DMS114 treated with DMSO at 0.1 percent for 48 hours (cell line): ENCODE measurements around the gene PPFIA1.

Experiments used
- DNase-seq: peaks from one replicate; lab custom pipeline; 2025; ENCODE audit not compliant: unreplicated experiment; lab: John Stamatoyannopoulos, UW

Gene PPFIA1

GRCh38 chr11:70270104-70270876, at the start of gene PPFIA1:
TSS of gene PPFIA1 (plus strand) at chr11:70270690. CDS start at chr11:70272173, 1,483 bp downstream.
- peak; percentile 100 for DNase-seq

- no peak for DNase-seq
These were observed 49.6 kb upstream of the PPFIA1 start for GRCh38 chr11:70220920-70221319.

GRCh38 chr11:70225681-70226177, 44.8 kb upstream of the PPFIA1 start:
- no peak for DNase-seq

GRCh38 chr11:70226183-70226582, 44.3 kb upstream of the PPFIA1 start:
- DNase-seq, result no peak

GRCh38 chr11:70226967-70227366, 43.5 kb upstream of the PPFIA1 start:
- no peak for DNase-seq

GRCh38 chr11:70229737-70230136, 40.8 kb upstream of the PPFIA1 start:
- no peak for DNase-seq

GRCh38 chr11:70230151-70230839, 40.2 kb upstream of the PPFIA1 start:
- DNase-seq, result no peak

- no peak for DNase-seq
These were observed 39.4 kb upstream of the PPFIA1 start for GRCh38 chr11:70230840-70231710.

- no peak for DNase-seq
These were observed 37.5 kb upstream of the PPFIA1 start for GRCh38 chr11:70233034-70233433.

GRCh38 chr11:70233511-70233934, 37.0 kb upstream of the PPFIA1 start:
- DNase-seq, result no peak

- no peak for DNase-seq
These were observed 36.5 kb upstream of the PPFIA1 start for GRCh38 chr11:70233962-70234361.

- DNase-seq, result no peak
These were observed 30.2 kb upstream of the PPFIA1 start for GRCh38 chr11:70240337-70240736.

- no peak for DNase-seq
These were observed 28.8 kb upstream of the PPFIA1 start for GRCh38 chr11:70241709-70242108.

- DNase-seq, result no peak
These were observed 27.6 kb upstream of the PPFIA1 start for GRCh38 chr11:70242885-70243284.

- DNase-seq, result no peak
These were observed 26.4 kb upstream of the PPFIA1 start for GRCh38 chr11:70243912-70244652.

- DNase-seq, result no peak
These were observed 25.8 kb upstream of the PPFIA1 start for GRCh38 chr11:70244698-70245097.

- DNase-seq, result no peak
These were observed 24.3 kb upstream of the PPFIA1 start for GRCh38 chr11:70246196-70246595.

GRCh38 chr11:70247042-70247709, 23.3 kb upstream of the PPFIA1 start:
- no peak for DNase-seq

GRCh38 chr11:70247710-70248072, 22.8 kb upstream of the PPFIA1 start:
- no peak for DNase-seq
